ENCODE results near the gene UNC5CL. TPM values are rescaled to one million over a fixed set of nuclear protein-coding genes. Genes with fewer than 3 reads are reported as not detected.

The UNC5CL gene
- total and polyA plus RNA-seq, 2 experiments from 2014 or later, result 3.3 to 13.9 TPM

- TF ChIP-seq, protein P1, sequence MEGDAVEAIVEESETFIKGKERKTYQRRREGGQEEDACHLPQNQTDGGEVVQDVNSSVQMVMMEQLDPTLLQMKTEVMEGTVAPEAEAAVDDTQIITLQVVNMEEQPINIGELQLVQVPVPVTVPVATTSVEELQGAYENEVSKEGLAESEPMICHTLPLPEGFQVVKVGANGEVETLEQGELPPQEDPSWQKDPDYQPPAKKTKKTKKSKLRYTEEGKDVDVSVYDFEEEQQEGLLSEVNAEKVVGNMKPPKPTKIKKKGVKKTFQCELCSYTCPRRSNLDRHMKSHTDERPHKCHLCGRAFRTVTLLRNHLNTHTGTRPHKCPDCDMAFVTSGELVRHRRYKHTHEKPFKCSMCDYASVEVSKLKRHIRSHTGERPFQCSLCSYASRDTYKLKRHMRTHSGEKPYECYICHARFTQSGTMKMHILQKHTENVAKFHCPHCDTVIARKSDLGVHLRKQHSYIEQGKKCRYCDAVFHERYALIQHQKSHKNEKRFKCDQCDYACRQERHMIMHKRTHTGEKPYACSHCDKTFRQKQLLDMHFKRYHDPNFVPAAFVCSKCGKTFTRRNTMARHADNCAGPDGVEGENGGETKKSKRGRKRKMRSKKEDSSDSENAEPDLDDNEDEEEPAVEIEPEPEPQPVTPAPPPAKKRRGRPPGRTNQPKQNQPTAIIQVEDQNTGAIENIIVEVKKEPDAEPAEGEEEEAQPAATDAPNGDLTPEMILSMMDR (IDR thresholded peaks at IDR 0.05; ENCODE audit: low read depth, low read length), result no peak
- Histone ChIP-seq H3K27me3 (no peaks in the 10 kb centered on the region), H3K4me3 (peak overlapping the region; percentile 18), H3K36me3 (no peaks in the 10 kb centered on the region), H3K27ac (peak overlapping the region; percentile 94), H3K9me3 (ENCODE audit: low read depth) (no peaks in the 10 kb centered on the region), H3K4me1 (ENCODE audit: low read depth) (peaks cover 91% of the 10 kb centered on the region)
- DNase-seq (ENCODE audit: low read depth in 1 of 2, low spot score in 1 of 2), result no peak
Measured at GRCh38 chr6:41054511-41054910, 15.5 kb upstream of the UNC5CL start.

DNA sequence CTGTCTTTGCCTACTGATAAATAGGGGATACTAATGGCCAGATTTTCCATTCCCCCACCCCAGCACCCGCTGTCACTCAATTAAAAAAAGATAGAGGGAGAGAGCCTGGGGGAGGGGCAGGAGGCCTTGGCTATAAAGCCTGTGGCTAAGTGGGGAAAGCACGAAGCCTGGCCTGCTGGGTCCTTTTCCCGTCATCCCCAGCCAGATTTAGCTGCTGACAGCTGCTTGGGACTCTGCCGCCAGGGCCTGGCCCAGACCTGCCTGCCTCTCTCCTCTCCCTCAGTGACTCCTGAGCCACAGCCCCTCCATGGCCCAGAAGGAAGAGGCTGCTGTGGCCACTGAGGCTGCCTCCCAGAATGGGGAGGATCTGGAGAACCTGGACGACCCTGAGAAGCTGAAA lies 14.0 kb upstream of the UNC5CL start, which contains the start of gene APOBEC2:
APOBEC2 (plus strand) TSS at position 162 of the 400 bp plus-strand sequence; CDS start at position 308, 146 bp downstream.
- Histone ChIP-seq H3K27ac (peak within 1 kb of the TSS; percentile 94), H3K27me3 (no peaks in the 10 kb centered on the region), H3K4me1 (ENCODE audit: low read depth) (peaks cover 90% of the 10 kb centered on the region), H3K9me3 (ENCODE audit: low read depth) (no peaks in the 10 kb centered on the region), H3K36me3 (no peaks in the 10 kb centered on the region), H3K4me3 (peak within 1 kb of the TSS; percentile 18)
- DNase-seq (ENCODE audit: low read depth in 1 of 2, low spot score in 1 of 2), result peak; percentile 25 to 91
- TF ChIP-seq, protein P1 (IDR thresholded peaks at IDR 0.05; ENCODE audit: low read depth, low read length), result no peak

DNA sequence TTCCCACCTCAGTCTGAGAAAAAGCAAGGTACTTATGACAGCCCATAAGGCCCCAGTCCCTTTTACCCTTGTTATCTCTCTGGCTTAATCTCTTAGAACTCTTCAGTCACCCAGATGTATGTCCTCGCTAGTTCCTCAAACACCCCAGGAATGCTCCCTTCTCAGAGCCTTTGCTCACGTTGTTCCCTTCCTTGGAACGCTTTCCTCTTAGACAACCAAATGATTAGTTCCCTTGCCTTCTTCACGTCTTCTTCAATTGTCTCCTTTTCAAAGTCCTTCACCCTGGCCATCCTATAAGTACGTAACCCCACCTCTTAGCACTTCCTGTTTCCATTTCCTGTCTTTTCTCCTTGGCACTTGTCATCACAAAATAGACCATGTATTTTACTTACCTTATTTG lies 12.9 kb upstream of the UNC5CL start:
- no peaks in the 10 kb centered on the region for H3K9me3 ChIP-seq (ENCODE audit: low read depth)
- H3K4me3 ChIP-seq, result no peak overlapping the region
- no peaks in the 10 kb centered on the region for H3K36me3 ChIP-seq
- DNase-seq (ENCODE audit: low read depth in 1 of 2, low spot score in 1 of 2), result no peak
- H3K27me3 ChIP-seq, result no peaks in the 10 kb centered on the region
- TF ChIP-seq, protein P1 (IDR thresholded peaks at IDR 0.05; ENCODE audit: low read depth, low read length), result no peak
- peaks cover 90% of the 10 kb centered on the region for H3K4me1 ChIP-seq (ENCODE audit: low read depth)
- peak overlapping the region; percentile 94 for H3K27ac ChIP-seq

DNA sequence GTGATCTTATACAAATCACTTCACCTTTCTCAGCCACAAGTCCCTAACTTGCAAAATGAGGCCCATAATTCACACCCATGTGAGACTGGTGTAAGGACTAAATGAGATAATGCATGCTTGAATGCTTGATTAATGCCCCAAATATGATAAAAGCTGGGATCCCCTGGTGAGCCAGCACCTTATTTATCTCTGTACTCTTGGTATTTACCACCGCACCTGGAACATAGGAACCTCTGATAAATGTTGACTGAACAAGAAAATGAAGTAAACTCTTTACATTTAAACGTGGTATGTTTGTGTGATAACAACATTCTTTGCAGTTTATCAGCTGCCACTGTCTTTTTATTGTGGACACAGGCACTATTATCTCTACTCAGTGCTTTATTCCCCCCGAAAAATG lies 11.5 kb upstream of the UNC5CL start:
- Histone ChIP-seq H3K36me3 (no peaks in the 10 kb centered on the region), H3K4me3 (no peak overlapping the region), H3K27ac (peak overlapping the region; percentile 96), H3K27me3 (no peaks in the 10 kb centered on the region), H3K4me1 (ENCODE audit: low read depth) (peaks cover 87% of the 10 kb centered on the region), H3K9me3 (ENCODE audit: low read depth) (no peaks in the 10 kb centered on the region)
- DNase-seq (ENCODE audit: low read depth in 1 of 2, low spot score in 1 of 2), result no peak
- TF ChIP-seq, protein P1 (IDR thresholded peaks at IDR 0.05; ENCODE audit: low read depth, low read length), result no peak

DNA sequence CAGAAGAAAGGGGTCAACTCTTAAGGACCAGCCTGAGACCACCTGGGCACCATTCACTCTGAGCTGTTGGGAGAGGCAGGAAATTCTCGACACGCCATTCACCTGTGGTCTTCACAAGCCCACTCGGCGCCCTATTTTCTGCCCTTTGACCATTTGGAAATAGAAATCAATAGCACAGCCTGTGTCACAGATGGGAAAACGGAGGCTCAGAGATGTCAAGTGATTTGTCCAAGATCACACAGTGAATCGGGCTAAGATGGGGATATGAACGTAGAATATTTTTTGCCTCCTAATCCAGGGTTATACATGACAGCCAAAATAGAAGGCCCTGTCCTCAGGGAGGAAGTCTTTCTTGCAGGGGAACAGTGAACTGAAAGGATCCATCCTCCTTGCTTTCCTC lies 10.9 kb upstream of the UNC5CL start:
- peak overlapping the region; percentile 96 for H3K27ac ChIP-seq
- TF ChIP-seq, protein P1 (IDR thresholded peaks at IDR 0.05; ENCODE audit: low read depth, low read length), result no peak
- no peaks in the 10 kb centered on the region for H3K36me3 ChIP-seq
- H3K4me3 ChIP-seq, result no peak overlapping the region
- no peaks in the 10 kb centered on the region for H3K9me3 ChIP-seq (ENCODE audit: low read depth)
- H3K4me1 ChIP-seq (ENCODE audit: low read depth), result peaks cover 89% of the 10 kb centered on the region
- DNase-seq (ENCODE audit: low read depth in 1 of 2, low spot score in 1 of 2), result no peak
- no peaks in the 10 kb centered on the region for H3K27me3 ChIP-seq
